HG03558 (cell line): ENCODE measurements around the gene HOXA4.

ENCODE experiments used
- ATAC-seq: cut with Tn5 transposase; IDR thresholded peaks from one replicate; pipeline ENCODE4 v1.9.1; 2021; ENCODE audit warnings: moderate number of reproducible peaks; ENCODE audit not compliant: unreplicated experiment; ENCODE audit errors: extremely low read depth

HOXA4 gene

GRCh38 chr7:27138985-27139333 is 8.4 kb upstream of the HOXA4 start:
- no peak for ATAC-seq

- ATAC-seq = no peak
These were observed 7.9 kb upstream of the HOXA4 start for GRCh38 chr7:27138472-27138871.

GRCh38 chr7:27137640-27138315 is 7.2 kb upstream of the HOXA4 start:
- no peak for ATAC-seq

GRCh38 chr7:27134392-27134791 is 3.8 kb upstream of the HOXA4 start:
- ATAC-seq = no peak

- no peak for ATAC-seq
These were observed 3.1 kb upstream of the HOXA4 start for GRCh38 chr7:27133409-27134231.

- no peak for ATAC-seq
These were observed 2.4 kb upstream of the HOXA4 start for GRCh38 chr7:27132978-27133377.

GRCh38 chr7:27132214-27132613 is 1.7 kb upstream of the HOXA4 start:
- no peak for ATAC-seq

GRCh38 chr7:27131390-27131819 is 848 bp upstream of the HOXA4 start:
- ATAC-seq = no peak

- no peak for ATAC-seq
These were observed 623 bp downstream of the HOXA4 start for GRCh38 chr7:27129729-27130539.

- ATAC-seq = no peak
These were observed 1.5 kb downstream of the HOXA4 start for GRCh38 chr7:27128776-27129728.

- no peak for ATAC-seq
These were observed 2.5 kb downstream of the HOXA4 start for GRCh38 chr7:27128034-27128433.

- no peak for ATAC-seq
These were observed 3.8 kb downstream of the HOXA4 start for GRCh38 chr7:27126596-27127327.

GRCh38 chr7:27125986-27126394 is 4.6 kb downstream of the HOXA4 start:
- no peak for ATAC-seq

GRCh38 chr7:27124902-27125689 is 5.5 kb downstream of the HOXA4 start:
- no peak for ATAC-seq

- ATAC-seq = no peak
These were observed 6.3 kb downstream of the HOXA4 start for GRCh38 chr7:27124096-27124901.

GRCh38 chr7:27123477-27124053 is 7.0 kb downstream of the HOXA4 start:
- ATAC-seq = no peak

GRCh38 chr7:27123007-27123476 is 7.5 kb downstream of the HOXA4 start:
- no peak for ATAC-seq
